ENCODE results near the gene RBBP8NL. TPM values are rescaled to one million over a fixed set of nuclear protein-coding genes. Genes with fewer than 3 reads are reported as not detected.
A peak's percentile ranks its signal among the peaks of the same experiment; 100 is the strongest.

Gene RBBP8NL
- total RNA-seq, 2 donors from 2014 or later: 0.40 TPM; not detected in 1

DNA sequence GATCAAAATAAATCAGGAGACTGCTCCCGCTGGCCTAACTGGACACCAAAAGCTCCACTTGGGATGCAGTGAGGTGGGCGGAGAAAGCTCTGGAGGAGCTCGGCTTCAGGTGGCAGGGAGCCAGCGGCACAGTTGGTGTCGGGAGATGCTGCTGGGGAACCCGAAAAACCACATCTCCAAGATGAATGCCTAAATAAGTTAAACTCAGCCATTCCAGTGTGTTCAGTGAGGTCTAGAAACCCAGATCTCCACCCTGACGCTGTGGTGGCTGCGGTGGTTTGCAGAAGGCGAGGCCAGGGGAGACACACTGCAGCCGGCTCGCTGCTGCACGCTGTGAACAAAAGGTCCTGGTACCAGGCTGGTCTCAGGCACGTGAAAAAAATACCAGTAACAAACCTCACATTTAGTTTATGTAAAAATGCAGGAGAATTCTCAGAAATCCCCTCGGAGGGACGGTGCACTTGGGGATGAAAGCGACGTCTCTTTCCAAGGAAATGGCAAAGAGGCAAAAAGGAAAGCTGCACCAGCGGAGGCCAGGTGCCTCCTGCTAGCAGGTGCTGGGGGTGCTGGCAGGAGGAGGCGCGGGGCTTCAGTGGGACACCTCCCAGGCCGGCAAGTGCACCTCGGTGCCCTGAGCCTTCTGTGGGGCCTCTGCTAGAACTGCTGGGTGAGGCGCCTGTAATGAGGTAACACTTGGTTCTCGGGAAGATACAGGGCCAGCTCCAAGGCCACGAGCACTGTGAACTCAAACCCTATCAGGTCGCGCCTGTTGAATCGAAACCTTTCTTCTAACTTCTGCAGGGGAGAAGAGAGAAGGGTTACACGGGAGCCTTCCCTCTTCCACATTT is 36.8 kb downstream of the RBBP8NL start:
- H3K9me3 Mint-ChIP-seq: no peaks in the 10 kb centered on the region
- no peak for DNase-seq
- Histone ChIP-seq H3K36me3 (ENCODE audit: control insufficient read depth, insufficient read depth, low read length) (peaks cover 30% of the 10 kb centered on the region), H3K9ac (ENCODE audit: extremely low read depth, low read length, poor library complexity, severe bottlenecking) (no peak overlapping the region), H3K27me3 (ENCODE audit: control insufficient read depth, insufficient read depth, low read length, poor library complexity, severe bottlenecking) (no peaks in the 10 kb centered on the region), H3K27ac (ENCODE audit: low read depth, low read length) (no peak overlapping the region), H3K4me1 (ENCODE audit: control insufficient read depth, insufficient read depth, low read length) (no peaks in the 10 kb centered on the region), H3K4me3 (ENCODE audit: low read length) (no peak overlapping the region), H3K9me3 (ENCODE audit: control insufficient read depth, low read length) (no peaks in the 10 kb centered on the region)
- TF ChIP-seq, protein P1, sequence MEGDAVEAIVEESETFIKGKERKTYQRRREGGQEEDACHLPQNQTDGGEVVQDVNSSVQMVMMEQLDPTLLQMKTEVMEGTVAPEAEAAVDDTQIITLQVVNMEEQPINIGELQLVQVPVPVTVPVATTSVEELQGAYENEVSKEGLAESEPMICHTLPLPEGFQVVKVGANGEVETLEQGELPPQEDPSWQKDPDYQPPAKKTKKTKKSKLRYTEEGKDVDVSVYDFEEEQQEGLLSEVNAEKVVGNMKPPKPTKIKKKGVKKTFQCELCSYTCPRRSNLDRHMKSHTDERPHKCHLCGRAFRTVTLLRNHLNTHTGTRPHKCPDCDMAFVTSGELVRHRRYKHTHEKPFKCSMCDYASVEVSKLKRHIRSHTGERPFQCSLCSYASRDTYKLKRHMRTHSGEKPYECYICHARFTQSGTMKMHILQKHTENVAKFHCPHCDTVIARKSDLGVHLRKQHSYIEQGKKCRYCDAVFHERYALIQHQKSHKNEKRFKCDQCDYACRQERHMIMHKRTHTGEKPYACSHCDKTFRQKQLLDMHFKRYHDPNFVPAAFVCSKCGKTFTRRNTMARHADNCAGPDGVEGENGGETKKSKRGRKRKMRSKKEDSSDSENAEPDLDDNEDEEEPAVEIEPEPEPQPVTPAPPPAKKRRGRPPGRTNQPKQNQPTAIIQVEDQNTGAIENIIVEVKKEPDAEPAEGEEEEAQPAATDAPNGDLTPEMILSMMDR (conservative IDR thresholded peaks at IDR 0.05): no peak
- H3K36me3 Mint-ChIP-seq (ENCODE audit: low read depth): peaks cover 31% of the 10 kb centered on the region
- peaks cover 13% of the 10 kb centered on the region for H3K4me1 Mint-ChIP-seq
- peak overlapping the region; percentile 58 for H3K27ac Mint-ChIP-seq
- H3K27me3 Mint-ChIP-seq (ENCODE audit: insufficient read depth): no peaks in the 10 kb centered on the region
- no peak overlapping the region for H3K4me3 Mint-ChIP-seq
- WGBS, 2 experiments (ENCODE audit: insufficient coverage in 1 of 2, insufficient read length in 1 of 2): 90 to 92% methylated on average over 19 to 29 of the region's 29 CpGs

DNA sequence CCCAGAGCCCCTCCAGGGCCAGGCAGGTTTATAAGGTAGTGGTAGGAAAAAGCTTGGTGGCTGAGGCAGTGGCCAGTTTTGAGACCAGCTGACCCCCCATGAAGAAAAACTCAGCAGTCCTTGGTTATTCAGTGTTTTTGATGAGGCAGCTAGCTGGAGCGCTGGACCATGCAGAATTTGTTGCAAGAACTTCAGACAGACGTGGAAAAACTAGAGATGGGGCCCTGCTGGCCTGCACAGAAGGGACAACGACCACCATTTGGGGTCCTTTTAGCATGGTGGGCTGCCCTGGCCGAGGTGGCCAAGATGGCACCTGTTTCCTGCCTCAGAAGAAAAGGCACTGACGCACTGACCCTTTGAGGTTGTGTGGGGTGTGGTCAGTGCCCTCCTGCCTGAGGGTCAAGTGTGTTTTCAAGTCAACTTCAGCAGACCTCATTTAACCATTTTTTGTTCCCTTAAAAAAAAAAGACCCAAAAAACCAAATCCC is 37.7 kb downstream of the RBBP8NL start:
- Mint-ChIP-seq H3K9me3 (no peaks in the 10 kb centered on the region), H3K4me3 (no peak overlapping the region), H3K36me3 (ENCODE audit: low read depth) (peaks cover 31% of the 10 kb centered on the region), H3K27me3 (ENCODE audit: insufficient read depth) (no peaks in the 10 kb centered on the region), H3K4me1 (peaks cover 20% of the 10 kb centered on the region), H3K27ac (peak overlapping the region; percentile 39)
- Histone ChIP-seq H3K27ac (ENCODE audit: low read depth, low read length) (no peak overlapping the region), H3K4me3 (ENCODE audit: low read length) (no peak overlapping the region), H3K4me1 (ENCODE audit: control insufficient read depth, insufficient read depth, low read length) (no peaks in the 10 kb centered on the region), H3K9ac (ENCODE audit: extremely low read depth, low read length, poor library complexity, severe bottlenecking) (no peak overlapping the region), H3K36me3 (ENCODE audit: control insufficient read depth, insufficient read depth, low read length) (peaks cover 30% of the 10 kb centered on the region), H3K9me3 (ENCODE audit: control insufficient read depth, low read length) (no peaks in the 10 kb centered on the region), H3K27me3 (ENCODE audit: control insufficient read depth, insufficient read depth, low read length, poor library complexity, severe bottlenecking) (no peaks in the 10 kb centered on the region)
- DNase-seq: no peak
- WGBS, 2 experiments (ENCODE audit: insufficient coverage in 1 of 2, insufficient read length in 1 of 2): 95 to 100% methylated on average over 2 to 5 of the region's 5 CpGs
- TF ChIP-seq, protein P1 (conservative IDR thresholded peaks at IDR 0.05): no peak

DNA sequence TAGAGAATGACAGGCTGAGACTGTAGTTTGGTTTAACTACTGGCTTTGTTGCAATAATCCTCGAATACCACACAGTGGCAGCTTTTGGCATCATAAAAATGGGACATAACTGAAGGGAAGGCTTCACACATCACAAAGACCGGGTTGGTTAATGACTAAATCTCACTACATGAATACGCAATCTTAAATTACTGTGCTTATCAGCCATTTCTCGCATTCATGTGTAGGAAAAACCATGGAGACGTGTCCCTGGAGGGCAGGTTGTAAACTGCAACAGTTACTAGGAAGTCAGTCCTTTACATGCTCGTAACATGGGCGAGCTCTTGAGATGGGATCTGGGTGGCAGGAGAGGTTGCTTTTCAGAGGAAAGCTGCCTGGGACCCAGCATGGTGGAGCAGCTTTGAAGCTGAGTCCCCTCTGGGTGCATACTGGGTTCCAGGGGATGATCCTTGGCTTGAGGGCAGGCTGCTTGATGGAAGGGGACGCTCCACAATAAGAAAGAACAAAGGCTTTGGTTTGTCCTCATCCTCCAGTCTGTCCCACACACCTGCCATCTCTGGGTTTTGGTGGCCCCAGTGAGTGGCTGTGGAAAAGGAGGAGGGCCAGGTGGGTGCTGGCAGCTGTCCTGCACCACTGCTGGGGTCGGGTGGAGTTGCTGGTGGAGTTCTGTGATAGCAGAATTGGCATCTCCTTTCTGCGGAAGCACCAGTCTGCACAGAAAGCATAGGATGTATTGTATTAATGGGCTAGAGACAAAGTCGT is 38.3 kb downstream of the RBBP8NL start:
- H3K4me3 ChIP-seq (ENCODE audit: low read length): peak overlapping the region; percentile 100

More for the DNA sequence above, 38.3 kb downstream of the RBBP8NL start:
- 94 to 95% methylated on average over 11 of the region's 11 CpGs for WGBS, 2 experiments (ENCODE audit: insufficient coverage in 1 of 2, insufficient read length in 1 of 2)
- H3K4me1 ChIP-seq (ENCODE audit: control insufficient read depth, insufficient read depth, low read length): no peaks in the 10 kb centered on the region
- Mint-ChIP-seq H3K9me3 (no peaks in the 10 kb centered on the region), H3K4me1 (peaks cover 20% of the 10 kb centered on the region), H3K4me3 (peak overlapping the region; percentile 94), H3K36me3 (ENCODE audit: low read depth) (peaks cover 31% of the 10 kb centered on the region), H3K27me3 (ENCODE audit: insufficient read depth) (no peaks in the 10 kb centered on the region), H3K27ac (peak overlapping the region; percentile 92)
- H3K27me3 ChIP-seq (ENCODE audit: control insufficient read depth, insufficient read depth, low read length, poor library complexity, severe bottlenecking): no peaks in the 10 kb centered on the region
- no peak for DNase-seq
- H3K9ac ChIP-seq (ENCODE audit: extremely low read depth, low read length, poor library complexity, severe bottlenecking): no peak overlapping the region
- peaks cover 30% of the 10 kb centered on the region for H3K36me3 ChIP-seq (ENCODE audit: control insufficient read depth, insufficient read depth, low read length)
- H3K9me3 ChIP-seq (ENCODE audit: control insufficient read depth, low read length): no peaks in the 10 kb centered on the region
- TF ChIP-seq, protein P1 (conservative IDR thresholded peaks at IDR 0.05): peak; percentile 54
- no peak overlapping the region for H3K27ac ChIP-seq (ENCODE audit: low read depth, low read length)
